IPS-15b (cell line): ENCODE data around the gene DENND2A.
"Not testable (repeated sequence)": the region's sequence is repeated elsewhere in the genome, so short reads cannot be mapped to it uniquely, and the experiment has no call there.

Source experiments
- H3K27me3 ChIP-seq: one replicate; pipeline ENCODE4 v1.6.1; 2013; ENCODE audit warnings: low read length; ENCODE audit not compliant: control insufficient read depth, insufficient read depth
- H3K36me3 ChIP-seq: one replicate; pipeline ENCODE4 v1.6.1; 2013; ENCODE audit warnings: low read length; ENCODE audit not compliant: control insufficient read depth, insufficient read depth
- H3K4me1 ChIP-seq: one replicate; pipeline ENCODE4 v1.6.1; 2013; ENCODE audit warnings: mild to moderate bottlenecking, low read length; ENCODE audit not compliant: control insufficient read depth, insufficient read depth
- H3K4me3 ChIP-seq: one replicate; pipeline ENCODE4 v1.5.1; 2013; ENCODE audit warnings: low read depth, low read length
- H3K9ac ChIP-seq: one replicate; pipeline ENCODE4 v1.6.1; 2013; ENCODE audit warnings: low read depth, mild to moderate bottlenecking, low read length
- H3K9me3 ChIP-seq: one replicate; pipeline ENCODE4 v1.6.1; 2013; ENCODE audit warnings: mild to moderate bottlenecking, low read length; ENCODE audit not compliant: control insufficient read depth, insufficient read depth

The DENND2A gene

DNA sequence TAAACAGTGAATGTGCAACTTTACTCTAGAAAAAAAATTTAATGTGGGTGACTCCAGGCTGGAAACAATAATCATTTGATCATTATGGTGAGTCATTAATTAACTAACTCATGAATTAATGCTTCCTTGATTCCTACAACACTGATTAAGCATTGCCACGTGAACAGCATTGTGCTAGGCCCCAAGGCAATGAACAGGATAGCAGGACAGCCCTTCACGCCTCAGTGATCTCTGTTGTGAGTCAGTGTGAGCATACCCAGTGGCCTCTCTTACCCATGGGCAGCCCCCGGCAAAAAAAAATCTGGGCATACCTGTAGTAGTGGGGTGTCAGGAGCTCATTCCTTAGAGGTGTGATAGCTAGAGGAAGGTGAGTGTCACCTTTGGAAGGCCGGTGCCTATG is 76.0 kb downstream of the DENND2A start:
- H3K27me3 ChIP-seq = no peaks in the 10 kb centered on the region
- H3K9ac ChIP-seq = no peak overlapping the region
- H3K4me1 ChIP-seq = peaks cover 7% of the 10 kb centered on the region
- no peak overlapping the region for H3K4me3 ChIP-seq
- no peaks in the 10 kb centered on the region for H3K9me3 ChIP-seq
- H3K36me3 ChIP-seq = peaks cover 2% of the 10 kb centered on the region

GRCh38 chr7:140562926-140563481 is 77.6 kb downstream of the DENND2A start:
- Histone ChIP-seq H3K4me3 (no peak overlapping the region), H3K4me1 (peaks cover 7% of the 10 kb centered on the region), H3K9me3 (no peaks in the 10 kb centered on the region), H3K36me3 (no peaks in the 10 kb centered on the region), H3K27me3 (no peaks in the 10 kb centered on the region), H3K9ac (no peak overlapping the region)

- Histone ChIP-seq H3K27me3 (no peaks in the 10 kb centered on the region), H3K9me3 (no peaks in the 10 kb centered on the region), H3K4me1 (peaks cover 7% of the 10 kb centered on the region), H3K9ac (no peak overlapping the region), H3K4me3 (no peak overlapping the region), H3K36me3 (no peaks in the 10 kb centered on the region)
Observed at GRCh38 chr7:140559410-140559809, 81.2 kb downstream of the DENND2A start.

DNA sequence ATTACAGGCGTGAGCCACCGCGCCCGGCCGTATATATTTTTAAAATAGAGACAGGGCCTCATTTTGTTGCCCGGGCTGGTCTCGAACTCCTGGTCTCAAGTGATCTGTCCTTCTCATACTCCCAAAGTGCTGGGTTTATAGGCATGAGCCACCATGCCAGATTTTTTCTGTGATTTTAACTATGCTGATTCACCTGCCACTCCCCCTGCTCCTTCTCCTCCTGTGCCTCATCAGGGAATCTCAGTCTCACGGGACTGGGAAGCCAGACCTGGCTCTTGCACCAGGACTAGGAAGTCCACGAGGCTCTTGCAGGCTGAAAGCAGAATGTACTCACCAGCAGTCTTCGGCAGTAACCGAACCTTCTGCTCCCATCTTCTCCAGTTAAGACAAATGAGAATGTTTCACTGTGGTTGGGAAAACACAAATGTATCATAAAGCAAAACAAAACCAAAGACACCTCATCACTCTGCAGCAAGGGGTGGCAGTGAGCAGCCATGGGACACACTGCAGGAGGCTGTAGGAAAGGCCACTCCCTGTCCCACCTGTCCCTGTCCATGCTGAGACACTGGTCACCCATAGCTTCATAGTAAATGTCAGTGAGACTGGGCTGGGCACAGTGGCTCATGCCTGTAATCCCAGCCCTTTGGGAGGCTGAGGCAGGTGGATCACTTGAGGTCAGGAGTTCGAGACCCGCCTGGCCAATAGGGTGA is 82.6 kb downstream of the DENND2A start:
- no peak overlapping the region for H3K9ac ChIP-seq
- H3K36me3 ChIP-seq = no peaks in the 10 kb centered on the region
- H3K4me3 ChIP-seq = no peak overlapping the region
- no peaks in the 10 kb centered on the region for H3K9me3 ChIP-seq
- no peaks in the 10 kb centered on the region for H3K27me3 ChIP-seq
- H3K4me1 ChIP-seq = peaks cover 3% of the 10 kb centered on the region

DNA sequence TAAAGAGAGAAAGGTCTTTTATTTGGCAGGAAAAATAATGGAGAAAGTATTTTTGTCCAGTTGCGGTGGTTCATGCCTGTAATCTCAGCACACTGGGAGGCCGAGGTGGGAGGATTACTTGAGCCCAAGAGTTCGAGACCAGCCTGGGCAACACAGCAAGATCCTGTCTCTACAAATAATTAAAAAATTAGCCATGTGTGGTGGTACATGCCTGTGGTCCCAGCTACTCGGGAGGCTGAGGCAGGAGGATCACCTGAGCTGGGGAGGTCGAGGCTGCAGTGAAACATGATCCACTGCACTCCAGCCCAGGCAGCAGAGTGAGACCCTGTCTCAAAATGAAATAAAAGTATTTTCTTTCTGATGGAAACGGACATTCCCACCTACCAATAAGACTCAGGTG is 83.5 kb downstream of the DENND2A start:
- Histone ChIP-seq H3K4me1 (peaks cover under 1% of the 10 kb centered on the region), H3K27me3 (no peaks in the 10 kb centered on the region), H3K36me3 (no peaks in the 10 kb centered on the region), H3K9me3 (no peaks in the 10 kb centered on the region), H3K4me3 (no peak overlapping the region), H3K9ac (no peak overlapping the region)

DNA sequence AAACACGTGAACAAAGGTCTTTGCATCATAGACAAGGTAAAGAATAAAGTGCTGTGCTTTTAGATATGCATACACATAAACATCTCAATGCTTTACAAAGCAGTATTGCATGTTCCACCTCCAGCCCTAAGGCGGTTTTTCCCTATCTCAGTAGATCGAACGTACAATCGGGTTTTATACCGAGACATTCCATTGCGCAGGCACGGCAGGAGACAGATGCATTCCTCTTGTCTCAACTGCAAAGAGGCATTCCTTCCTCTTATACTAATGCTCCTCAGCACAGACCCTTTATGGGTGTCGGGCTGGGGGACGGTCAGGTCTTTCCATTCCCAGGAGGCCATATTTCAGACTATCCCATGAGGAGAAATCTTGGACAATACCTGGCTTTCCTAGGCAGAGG is 87.4 kb downstream of the DENND2A start:
- H3K4me3 ChIP-seq, H3K4me1 ChIP-seq, H3K36me3 ChIP-seq, H3K9me3 ChIP-seq, H3K27me3 ChIP-seq, H3K9ac ChIP-seq: not testable (repeated sequence)

GRCh38 chr7:140552240-140552679 is 88.4 kb downstream of the DENND2A start:
- Histone ChIP-seq H3K36me3 (no peaks in the 10 kb centered on the region), H3K9ac (no peak overlapping the region), H3K4me3 (no peak overlapping the region), H3K4me1 (peaks cover 4% of the 10 kb centered on the region), H3K9me3 (no peaks in the 10 kb centered on the region), H3K27me3 (no peaks in the 10 kb centered on the region)

DNA sequence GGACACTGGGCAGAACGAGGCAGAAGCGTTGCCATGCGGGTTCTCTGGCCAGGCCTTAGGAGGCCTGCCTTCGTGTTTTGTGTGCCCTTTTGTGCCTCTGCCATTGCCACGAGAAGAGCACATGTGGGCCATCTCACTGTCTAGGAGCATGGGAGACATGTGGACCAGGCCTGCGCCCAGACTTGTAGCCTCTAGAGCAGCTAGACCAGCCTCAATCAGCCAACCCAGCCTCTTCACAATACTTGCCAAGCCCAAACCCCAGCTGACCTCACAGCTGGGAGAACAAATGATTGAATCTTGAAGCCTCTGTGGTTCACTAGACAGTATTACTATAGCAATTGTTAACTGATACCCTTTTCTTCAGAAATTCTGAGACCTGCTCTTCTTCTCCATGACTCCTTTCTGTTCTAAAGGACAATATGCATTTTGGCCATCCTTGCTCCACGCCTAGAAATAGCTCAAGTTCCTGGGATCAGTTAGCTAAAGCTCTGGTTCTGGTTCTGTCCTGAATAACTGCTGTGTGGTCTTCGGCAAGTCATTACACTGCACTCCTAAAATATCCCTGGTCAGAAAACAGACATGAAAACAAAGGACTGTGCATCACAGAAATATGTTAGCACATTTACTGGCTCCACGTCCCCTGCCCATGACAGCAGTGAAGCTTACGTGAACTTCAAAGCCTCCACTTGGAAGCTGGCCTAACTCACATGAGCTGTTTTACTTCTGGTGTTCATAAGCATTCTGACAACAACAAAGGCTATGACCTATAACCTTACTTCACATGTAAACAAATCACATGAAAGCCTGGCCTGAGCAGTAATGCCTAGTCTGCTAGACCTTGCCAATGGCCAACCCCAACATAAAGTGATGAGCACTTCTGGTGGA is 89.0 kb downstream of the DENND2A start:
- Histone ChIP-seq H3K36me3 (no peaks in the 10 kb centered on the region), H3K9me3 (no peaks in the 10 kb centered on the region), H3K4me3 (no peak overlapping the region)

GRCh38 chr7:140546947-140547346 is 93.7 kb downstream of the DENND2A start:
- Histone ChIP-seq H3K9ac (no peak overlapping the region), H3K9me3 (no peaks in the 10 kb centered on the region), H3K36me3 (no peaks in the 10 kb centered on the region), H3K4me3 (no peak overlapping the region), H3K4me1 (peaks cover 6% of the 10 kb centered on the region), H3K27me3 (no peaks in the 10 kb centered on the region)

More for the DNA sequence above, 89.0 kb downstream of the DENND2A start:
- Histone ChIP-seq H3K4me1 (peaks cover 4% of the 10 kb centered on the region), H3K9ac (no peak overlapping the region), H3K27me3 (no peaks in the 10 kb centered on the region)

DNA sequence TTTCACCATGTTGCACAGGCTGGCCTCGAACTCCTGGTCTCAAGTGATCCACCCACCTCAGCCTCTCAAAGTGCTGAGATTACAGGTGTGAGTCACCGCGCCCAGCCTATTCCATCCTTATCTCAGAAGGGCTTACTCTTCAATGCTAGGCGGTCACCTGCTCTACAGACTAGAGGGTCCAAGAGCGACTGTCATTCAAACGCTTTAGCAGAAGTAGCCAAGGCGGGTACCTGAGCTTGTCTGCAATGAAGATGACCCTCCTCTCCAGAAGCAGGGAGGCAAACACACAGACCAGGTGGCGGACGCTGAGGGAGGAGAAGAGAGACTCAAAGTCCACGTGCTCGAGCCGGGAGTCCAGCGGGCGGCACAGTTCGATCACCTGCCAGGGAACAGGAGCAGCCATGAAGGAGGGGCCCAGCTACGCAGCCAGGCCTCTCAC is 96.2 kb downstream of the DENND2A start:
- H3K4me1 ChIP-seq = peaks cover 10% of the 10 kb centered on the region
- H3K4me3 ChIP-seq = no peak overlapping the region
- H3K36me3 ChIP-seq = no peaks in the 10 kb centered on the region

GRCh38 chr7:140542228-140542603 is 98.4 kb downstream of the DENND2A start:
- H3K27me3 ChIP-seq = no peaks in the 10 kb centered on the region
- H3K4me3 ChIP-seq = peak overlapping the region; percentile 53
- H3K9ac ChIP-seq = no peak overlapping the region
- no peaks in the 10 kb centered on the region for H3K36me3 ChIP-seq
- no peaks in the 10 kb centered on the region for H3K9me3 ChIP-seq
- H3K4me1 ChIP-seq = peaks cover 10% of the 10 kb centered on the region

More for the DNA sequence above, 96.2 kb downstream of the DENND2A start:
- Histone ChIP-seq H3K9ac (no peak overlapping the region), H3K27me3 (no peaks in the 10 kb centered on the region), H3K9me3 (no peaks in the 10 kb centered on the region)
